Osteocyte (in vitro differentiated cells): ENCODE data around the gene MPPED2. TPM values are rescaled to one million over a fixed set of nuclear protein-coding genes. Genes with fewer than 3 reads are reported as not detected.
A peak's percentile ranks its signal among the peaks of the same experiment; 100 is the strongest.

ENCODE experiments used
- DNase-seq: peaks from one replicate; pipeline ENCODE4 v3.0.0; 2021; ENCODE audit warnings: mixed read lengths; ENCODE audit not compliant: unreplicated experiment; ENCODE audit errors: extremely low spot score
- H3K27ac Mint-ChIP-seq: one replicate; pipeline ENCODE4 v1.8.0; 2021; ENCODE audit warnings: mild to moderate bottlenecking, mixed read lengths; ENCODE audit not compliant: unreplicated experiment
- H3K27me3 Mint-ChIP-seq: one replicate; pipeline ENCODE4 v1.8.0; 2021; ENCODE audit warnings: mixed read lengths; ENCODE audit not compliant: unreplicated experiment
- H3K36me3 Mint-ChIP-seq: one replicate; pipeline ENCODE4 v1.8.0; 2021; ENCODE audit warnings: mixed read lengths; ENCODE audit not compliant: unreplicated experiment
- H3K4me1 Mint-ChIP-seq: one replicate; pipeline ENCODE4 v1.8.0; 2021; ENCODE audit warnings: mixed read lengths; ENCODE audit not compliant: unreplicated experiment
- H3K4me3 Mint-ChIP-seq: one replicate; pipeline ENCODE4 v1.8.0; 2021; ENCODE audit warnings: mild to moderate bottlenecking, moderate library complexity, mixed read lengths; ENCODE audit not compliant: unreplicated experiment
- H3K9me3 Mint-ChIP-seq: one replicate; pipeline ENCODE4 v1.8.0; 2021; ENCODE audit warnings: mixed read lengths; ENCODE audit not compliant: unreplicated experiment
- CTCF ChIP-seq: fragments of 200-600 bp; sonication (generic); IDR thresholded peaks from 2 replicates; pipeline ENCODE4 v1.5.0; 2021; ENCODE audit warnings: antibody characterized with exemption, mild to moderate bottlenecking, moderate library complexity
- long read RNA-seq: library from polyadenylated mRNA; unstranded; transcript quantifications from one replicate; pipeline ENCODE4 v2.0.0, GENCODE V29; 2021
- total RNA-seq: library from RNA; stranded (reverse); gene quantifications from 2 replicates; pipeline ENCODE4 v1.2.1, GENCODE V29; 2021

MPPED2 gene
- total RNA-seq: not detected in 2 replicates
- long read RNA-seq: 0 reads

GRCh38 chr11:30586251-30587144, at the start of gene MPPED2:
MPPED2 (minus strand) TSS chr11:30586353; CDS start chr11:30580373, 5,980 bp downstream.
- H3K4me1 Mint-ChIP-seq: peaks cover 12% of the 10 kb centered on the region
- no peaks in the 10 kb centered on the region for H3K9me3 Mint-ChIP-seq
- H3K4me3 Mint-ChIP-seq: peak within 1 kb of the TSS; percentile 59
- H3K36me3 Mint-ChIP-seq: no peaks in the 10 kb centered on the region
- peaks cover 77% of the 10 kb centered on the region for H3K27me3 Mint-ChIP-seq
- no peak for DNase-seq
- no peak for TF ChIP-seq CTCF
- H3K27ac Mint-ChIP-seq: no peak within 1 kb of the TSS

- Mint-ChIP-seq H3K27ac (no peak overlapping the region), H3K4me3 (no peak overlapping the region), H3K9me3 (no peaks in the 10 kb centered on the region), H3K27me3 (no peaks in the 10 kb centered on the region), H3K4me1 (no peaks in the 10 kb centered on the region), H3K36me3 (no peaks in the 10 kb centered on the region)
- no peak for TF ChIP-seq CTCF
- no peak for DNase-seq
Observed at GRCh38 chr11:30635401-30635989, 49.3 kb upstream of the MPPED2 start.

- no peaks in the 10 kb centered on the region for H3K9me3 Mint-ChIP-seq
- no peak for DNase-seq
- no peak for TF ChIP-seq CTCF
- H3K4me3 Mint-ChIP-seq: no peak overlapping the region
- no peak overlapping the region for H3K27ac Mint-ChIP-seq
- H3K27me3 Mint-ChIP-seq: no peaks in the 10 kb centered on the region
- H3K4me1 Mint-ChIP-seq: no peaks in the 10 kb centered on the region
- no peaks in the 10 kb centered on the region for H3K36me3 Mint-ChIP-seq
Observed at GRCh38 chr11:30631148-30631547, 45.0 kb upstream of the MPPED2 start.

GRCh38 chr11:30619767-30620166, 33.6 kb upstream of the MPPED2 start:
- no peak overlapping the region for H3K4me3 Mint-ChIP-seq
- H3K9me3 Mint-ChIP-seq: peaks cover 9% of the 10 kb centered on the region

More at GRCh38 chr11:30619767-30620166, 33.6 kb upstream of the MPPED2 start:
- no peak for TF ChIP-seq CTCF
- peaks cover 3% of the 10 kb centered on the region for H3K27me3 Mint-ChIP-seq
- H3K36me3 Mint-ChIP-seq: no peaks in the 10 kb centered on the region
- DNase-seq: no peak
- no peaks in the 10 kb centered on the region for H3K4me1 Mint-ChIP-seq
- H3K27ac Mint-ChIP-seq: no peak overlapping the region
